Right ventricle myocardium inferior (tissue), 1 donor: Measurements from ENCODE around the gene LILRA1. TPM values are rescaled to one million over a fixed set of nuclear protein-coding genes. Genes with fewer than 3 reads are reported as not detected.
A peak's percentile ranks its signal among the peaks of the same experiment; 100 is the strongest.
"Not testable (repeated sequence)": the region's sequence is repeated elsewhere in the genome, so short reads cannot be mapped to it uniquely, and the experiment has no call there.

ENCODE experiments used
- ATAC-seq: fragments of 200-7000 bp; cut with Tn5 transposase; one replicate; pipeline ENCODE4 v1.9.1; 2020; ENCODE audit warnings: mild to moderate bottlenecking, moderate library complexity
- DNase-seq: peaks from one replicate; pipeline ENCODE4 v3.0.0; 2021; ENCODE audit errors: missing footprints
- intact Hi-C: fragments of 100-400 bp; cut with DNase I; formaldehyde crosslinking; loops from one replicate; pipeline ENCODE4 v1.11.0; 2022
- total RNA-seq: library from RNA; stranded (reverse); fragmentation: NEBNext Ultra II Directional; extraction: Animal tissue kit (Norgen Biotek cat#: 25700); gene quantifications from one replicate; pipeline ENCODE4 v1.2.1, GENCODE V29; 2021
- donor health status: DM: no; HTN: yes; CAD: no; lungs with severe emphysema.

The LILRA1 gene
- total RNA-seq, 1 donor from 2014 or later = 0.92 TPM

- intact Hi-C loops = no loop called here
- ATAC-seq (no peak), DNase-seq (no peak)
These were observed 18.8 kb upstream of the LILRA1 start for GRCh38 chr19:54574527-54575056.

GRCh38 chr19:54575205-54575604 is 18.2 kb upstream of the LILRA1 start:
- intact Hi-C loops, ATAC-seq: not testable (repeated sequence)

GRCh38 chr19:54576411-54576976 is 16.9 kb upstream of the LILRA1 start:
- intact Hi-C loops = no loop called here
- DNase-seq = no peak
- ATAC-seq = no peak

More at GRCh38 chr19:54575205-54575604, 18.2 kb upstream of the LILRA1 start:
- not testable (repeated sequence) for DNase-seq

GRCh38 chr19:54577334-54577733 is 16.1 kb upstream of the LILRA1 start:
- DNase-seq (no peak), ATAC-seq (no peak)
- intact Hi-C loops = no loop called here

- ATAC-seq, intact Hi-C loops, DNase-seq: not testable (repeated sequence)
These were observed 15.2 kb upstream of the LILRA1 start for GRCh38 chr19:54578268-54578667.

GRCh38 chr19:54586397-54586796 is 7.0 kb upstream of the LILRA1 start:
- ATAC-seq (no peak), DNase-seq (no peak)
- intact Hi-C loops = no loop called here

GRCh38 chr19:54587026-54587425 is 6.4 kb upstream of the LILRA1 start:
- intact Hi-C loops = no loop called here
- DNase-seq (no peak), ATAC-seq (no peak)

- peak; percentile 70 for ATAC-seq
- intact Hi-C loops, DNase-seq: not testable (repeated sequence)
These were observed 647 bp downstream of the LILRA1 start for GRCh38 chr19:54593931-54594626.

- DNase-seq (no peak), ATAC-seq (no peak)
- intact Hi-C loops = no loop called here
These were observed 1.3 kb downstream of the LILRA1 start for GRCh38 chr19:54594737-54595136.

- intact Hi-C loops, ATAC-seq, DNase-seq: not testable (repeated sequence)
These were observed 2.4 kb downstream of the LILRA1 start for GRCh38 chr19:54595680-54596436.

GRCh38 chr19:54600212-54600611 is 6.8 kb downstream of the LILRA1 start:
- DNase-seq = no peak
- intact Hi-C loops = no loop called here
- no peak for ATAC-seq

- intact Hi-C loops = no loop called here
- peak; percentile 23 for ATAC-seq
- DNase-seq = no peak
These were observed 12.8 kb downstream of the LILRA1 start for GRCh38 chr19:54606230-54606629.

- peak; percentile 50 for ATAC-seq
- no peak for DNase-seq
- intact Hi-C loops = no loop called here
These were observed 13.7 kb downstream of the LILRA1 start for GRCh38 chr19:54606891-54607784.

GRCh38 chr19:54607785-54608150 is 14.3 kb downstream of the LILRA1 start:
- no peak for DNase-seq
- intact Hi-C loops = no loop called here
- ATAC-seq = no peak

- ATAC-seq (no peak), DNase-seq (no peak)
- intact Hi-C loops = no loop called here
These were observed 14.8 kb downstream of the LILRA1 start for GRCh38 chr19:54608205-54608604.

GRCh38 chr19:54608792-54609191 is 15.4 kb downstream of the LILRA1 start:
- ATAC-seq (no peak), DNase-seq (no peak)
- intact Hi-C loops = no loop called here

- intact Hi-C loops = no loop called here
- ATAC-seq (no peak), DNase-seq (no peak)
These were observed 15.9 kb downstream of the LILRA1 start for GRCh38 chr19:54609356-54609791.

GRCh38 chr19:54612428-54612827 is 19.0 kb downstream of the LILRA1 start:
- ATAC-seq = no peak
- DNase-seq = no peak
- intact Hi-C loops = no loop called here

- intact Hi-C loops = no loop called here
- DNase-seq (no peak), ATAC-seq (no peak)
These were observed 21.3 kb downstream of the LILRA1 start for GRCh38 chr19:54614726-54615125.
